ENCODE measurements around the gene PGM1.

- TF ChIP-seq CTCF (conservative IDR thresholded peaks at IDR 0.05; ENCODE audit: low read length) (no peak), EZH2phosphoT487 (IDR thresholded peaks at IDR 0.05; ENCODE audit: borderline replicate concordance) (no peak)
These were observed 60.8 kb downstream of the PGM1 start for GRCh38 chr1:63653976-63654375.
